SK-N-SH (cell line): Measurements from ENCODE around the gene KIF11. TPM values are rescaled to one million over a fixed set of nuclear protein-coding genes. Genes with fewer than 3 reads are reported as not detected.

Experiments
- CTCF ChIA-PET: fragments of 300-600, 350-600 bp; formaldehyde crosslinking; extraction: SDS; loops from one replicate; lab custom pipeline; 2021; lab: Yijun Ruan, JAX
- POLR2A ChIA-PET: fragments of 350-600 bp; sonication (Branson Sonifier 250); formaldehyde crosslinking; extraction: SDS; loops from one replicate; lab custom pipeline; 2020; ENCODE audit warnings: antibody characterized with exemption, inconsistent platforms; lab: Yijun Ruan, JAX
- DNase-seq: peaks from one replicate; pipeline ENCODE4 v3.0.0; 2012
- H2AFZ ChIP-seq: fragments of 200-600 bp; sonication (generic); 2 replicates; pipeline ENCODE4 v1.8.1; 2016; ENCODE audit warnings: antibody characterized with exemption, mild to moderate bottlenecking, low read depth
- H3F3A ChIP-seq: fragments of 200-600 bp; sonication (generic); replicated peaks from 2 replicates; pipeline ENCODE3; 2016; ENCODE audit warnings: antibody characterized with exemption, mild to moderate bottlenecking; ENCODE audit not compliant: insufficient read depth
- H3K27ac ChIP-seq, 2 experiments: fragments of 200-500 bp in 1 of 2; fragments of 200-600 bp in 1 of 2; sonication (Bioruptor generic) in 1 of 2; sonication (generic), shearing (Covaris generic) in 1 of 2; 2 replicates each; pipeline versions ENCODE4 v1.5.1 to v1.6.1; 2014 to 2016; ENCODE audit warnings: low read depth in 2 of 2, inconsistent platforms in 1 of 2, low read length in 1 of 2, mild to moderate bottlenecking in 1 of 2, mixed read lengths in 1 of 2
- H3K27me3 ChIP-seq: fragments of 200-600 bp; sonication (generic), shearing (Covaris generic); 2 replicates; pipeline ENCODE4 v1.6.1; 2016; ENCODE audit warnings: mixed run types; ENCODE audit not compliant: insufficient read depth
- H3K36me3 ChIP-seq, 2 experiments: fragments of 200-500 bp in 1 of 2; fragments of 200-600 bp in 1 of 2; sonication (Bioruptor generic) in 1 of 2; sonication (generic) in 1 of 2; replicated peaks in 1 of 2; 2 replicates each; pipeline versions ENCODE3 to v1.5.1; 2014 to 2016; ENCODE audit warnings: low read length in 1 of 2, mild to moderate bottlenecking in 1 of 2; ENCODE audit not compliant: insufficient read depth in 2 of 2, control insufficient read depth in 1 of 2
- H3K4me1 ChIP-seq, 2 experiments: fragments of 200-500 bp in 1 of 2; fragments of 200-600 bp in 1 of 2; sonication (Bioruptor generic) in 1 of 2; sonication (generic), shearing (Covaris generic) in 1 of 2; 2 replicates each; pipeline versions ENCODE4 v1.5.1 to v1.6.1; 2014 to 2016; ENCODE audit warnings: low read depth in 1 of 2, low read length in 1 of 2, mixed run types in 1 of 2; ENCODE audit not compliant: insufficient read depth in 2 of 2, control insufficient read depth in 1 of 2
- H3K4me2 ChIP-seq: fragments of 200-600 bp; sonication (generic), shearing (Covaris generic); 2 replicates; pipeline ENCODE4 v1.6.1; 2017; ENCODE audit warnings: mixed run types
- H3K4me3 ChIP-seq, 2 experiments: fragments of 200-500 bp in 1 of 2; fragments of 200-600 bp in 1 of 2; sonication (Bioruptor generic) in 1 of 2; sonication (generic), shearing (Covaris generic) in 1 of 2; 2 replicates each; pipeline versions ENCODE4 v1.5.1 to v1.8.1; 2014 to 2016; ENCODE audit warnings: low read depth in 2 of 2, inconsistent platforms in 1 of 2, low read length in 1 of 2, mild to moderate bottlenecking in 1 of 2, mixed read lengths in 1 of 2, moderate library complexity in 1 of 2
- H3K79me2 ChIP-seq: fragments of 200-600 bp; sonication (generic); 2 replicates; pipeline ENCODE4 v1.8.1; 2017; ENCODE audit warnings: mild to moderate bottlenecking; ENCODE audit not compliant: insufficient read depth
- H3K9ac ChIP-seq: fragments of 200-600 bp; sonication (generic); 2 replicates; pipeline ENCODE4 v1.6.1; 2017; ENCODE audit warnings: mixed run types
- H3K9me2 ChIP-seq: fragments of 200-600 bp; sonication (generic); 2 replicates; pipeline ENCODE4 v1.6.1; 2017; ENCODE audit warnings: mixed run types
- H3K9me3 ChIP-seq: fragments of 200-600 bp; sonication (generic); 2 replicates; pipeline ENCODE4 v1.6.1; 2017; ENCODE audit warnings: mixed run types, mild to moderate bottlenecking, moderate library complexity
- H4K20me1 ChIP-seq: fragments of 200-600 bp; sonication (generic); 2 replicates; pipeline ENCODE4 v1.6.1; 2017; ENCODE audit warnings: mild to moderate bottlenecking, mixed run types; ENCODE audit not compliant: insufficient read depth
- CHD2 ChIP-seq: fragments of 150-350 bp; IDR thresholded peaks from 2 replicates; pipeline ENCODE4 v1.6.1; 2018; ENCODE audit warnings: low read length; ENCODE audit not compliant: partially characterized antibody
- CTCF ChIP-seq: fragments of 200-600 bp; sonication (generic); IDR thresholded peaks from 2 replicates; pipeline ENCODE4 v1.6.1; 2017; ENCODE audit warnings: antibody characterized with exemption, mild to moderate bottlenecking, moderate library complexity
- EZH2phosphoT487 ChIP-seq: fragments of 200-600 bp; sonication (generic); IDR thresholded peaks from 2 replicates; pipeline ENCODE4 v1.6.1; 2017; ENCODE audit warnings: low read depth, mixed run types, mild to moderate bottlenecking, antibody characterized with exemption, moderate library complexity, borderline replicate concordance
- FOSL2 ChIP-seq: IDR thresholded peaks from 2 replicates; pipeline ENCODE4 v1.4.0; 2012; ENCODE audit warnings: low read depth, mild to moderate bottlenecking, moderate library complexity, borderline replicate concordance
- FOXJ3 ChIP-seq: sonication (generic); formaldehyde crosslinking; IDR thresholded peaks from 2 replicates; pipeline ENCODE4 v1.5.1; 2020; ENCODE audit warnings: mild to moderate bottlenecking, missing genetic modification reagents
- FOXM1 ChIP-seq: IDR thresholded peaks from 2 replicates; pipeline ENCODE4 v1.4.0; 2012; ENCODE audit warnings: low read depth, mild to moderate bottlenecking
- GATA2 ChIP-seq: sonication (generic); formaldehyde crosslinking; IDR thresholded peaks from 2 replicates; pipeline ENCODE4 v1.5.0; 2020; ENCODE audit warnings: mild to moderate bottlenecking, missing genetic modification reagents
- MAX ChIP-seq: IDR thresholded peaks from 2 replicates; pipeline ENCODE4 v1.4.0; 2012; ENCODE audit warnings: low read depth
- MXI1 ChIP-seq: IDR thresholded peaks from 2 replicates; pipeline ENCODE4 v1.6.1; 2012; ENCODE audit warnings: mild to moderate bottlenecking, low read depth, low read length, improper control_type of control experiment
- POLR2AphosphoS5 ChIP-seq: IDR thresholded peaks from 2 replicates; pipeline ENCODE4 v1.6.1; 2012; ENCODE audit warnings: low read depth, low read length
- RCOR1 ChIP-seq: fragments of 150-350 bp; IDR thresholded peaks from 2 replicates; pipeline ENCODE4 v1.6.1; 2017; ENCODE audit warnings: antibody characterized with exemption, low read length
- RXRA ChIP-seq: IDR thresholded peaks from 2 replicates; pipeline ENCODE4 v1.4.0; 2012; ENCODE audit warnings: low read depth, mild to moderate bottlenecking, borderline replicate concordance
- TAF1 ChIP-seq: IDR thresholded peaks from 2 replicates; pipeline ENCODE4 v1.6.1; 2012; ENCODE audit warnings: low read depth, mild to moderate bottlenecking, low read length, moderate library complexity, borderline replicate concordance
- TEAD4 ChIP-seq: IDR thresholded peaks from 2 replicates; pipeline ENCODE4 v1.4.0; 2012; ENCODE audit warnings: mild to moderate bottlenecking, borderline replicate concordance; ENCODE audit not compliant: insufficient read depth
- USF2 ChIP-seq: fragments of 150-350 bp; IDR thresholded peaks from 2 replicates; pipeline ENCODE4 v1.6.1; 2017; ENCODE audit warnings: antibody characterized with exemption, low read length, low read depth, borderline replicate concordance
- ZBTB33 ChIP-seq: IDR thresholded peaks from 2 replicates; pipeline ENCODE4 v1.4.0; 2012; ENCODE audit warnings: low read depth, borderline replicate concordance
- WGBS: methylation state at CpG from one replicate; pipeline ENCODE4 v1.1.6; 2017; ENCODE audit warnings: low lambda C conversion rate; 5-methylcytosine and 5-hydroxymethylcytosine counted together
- polyA plus RNA-seq, 3 experiments: library from polyadenylated mRNA; depleted of rRNA; stranded (reverse); fragments of >200 nt; gene quantifications; 2 replicates each; pipeline ENCODE4 v1.2.3, GENCODE V29; 2012

Gene KIF11
- polyA plus RNA-seq, 1 of the 3 experiments (the other 2 are of a cell fraction) = 4.0 TPM

GRCh38 chr10:92692697-92693533 lies 100.0 kb downstream of the KIF11 start:
- H3K9ac ChIP-seq = no peak overlapping the region
- POLR2A ChIA-PET = no interaction called here
- H2AFZ ChIP-seq = no peak overlapping the region
- no peak for TF ChIP-seq TAF1
- no peak for TF ChIP-seq RCOR1
- no peak for TF ChIP-seq ZBTB33
- TF ChIP-seq CTCF = no peak
- TF ChIP-seq FOXM1 = no peak
- no peak for TF ChIP-seq USF2
- no peak for TF ChIP-seq MAX
- TF ChIP-seq EZH2phosphoT487 = no peak
- TF ChIP-seq GATA2 (CRISPR knock-in tag) = no peak
- no peak for TF ChIP-seq MXI1
- TF ChIP-seq POLR2AphosphoS5 = no peak
- no peak for TF ChIP-seq CHD2
- TF ChIP-seq FOSL2 = no peak
- no peak for TF ChIP-seq FOXJ3 (CRISPR knock-in tag)
- no peak for TF ChIP-seq RXRA
- TF ChIP-seq TEAD4 = no peak
- no peaks in the 10 kb centered on the region for H3K27me3 ChIP-seq
- WGBS = 70% methylated on average over 7 of the region's 7 CpGs
- DNase-seq = no peak
- no peaks in the 10 kb centered on the region for H3K36me3 ChIP-seq
- CTCF ChIA-PET = interaction anchor here (1.8 kb wide), 1 partner anchor 176 kb away, joined by 4 read pairs; no protein-coding TSS in a partner anchor
- no peaks in the 10 kb centered on the region for H3K9me2 ChIP-seq
- H3K4me1 ChIP-seq = peaks cover 4 to 5% of the 10 kb centered on the region in 2 experiments; a peak in 2 of 4 replicates
- no peaks in the 10 kb centered on the region for H3K9me3 ChIP-seq
- H3K79me2 ChIP-seq = no peaks in the 10 kb centered on the region
- H3K27ac ChIP-seq = no peak overlapping the region
- no peak overlapping the region for H3K4me2 ChIP-seq
- no peak overlapping the region for H3K4me3 ChIP-seq
- no peaks in the 10 kb centered on the region for H4K20me1 ChIP-seq
- H3F3A ChIP-seq = peaks cover 8% of the 10 kb centered on the region
